GM04503 (cell line): ENCODE measurements around the gene PIAS4.
"Not testable (repeated sequence)": the region's sequence is repeated elsewhere in the genome, so short reads cannot be mapped to it uniquely, and the experiment has no call there.

Experiments used
- DNase-seq: peaks from one replicate; pipeline ENCODE4 v3.0.0-alpha.2; 2012; ENCODE audit warnings: low read depth

Gene PIAS4

GRCh38 chr19:3998667-3999412 is 8.7 kb upstream of the PIAS4 start:
- DNase-seq, result not testable (repeated sequence)

- DNase-seq, result not testable (repeated sequence)
These were observed 6.7 kb upstream of the PIAS4 start for GRCh38 chr19:4000798-4001197.

GRCh38 chr19:4005436-4005835 is 2.1 kb upstream of the PIAS4 start:
- DNase-seq, result not testable (repeated sequence)

GRCh38 chr19:4007836-4008539 is 452 bp downstream of the PIAS4 start:
- DNase-seq, result no peak

- DNase-seq, result no peak
These were observed 2.7 kb downstream of the PIAS4 start for GRCh38 chr19:4009990-4010807.

GRCh38 chr19:4010808-4011110 is 3.2 kb downstream of the PIAS4 start:
- no peak for DNase-seq

GRCh38 chr19:4011430-4011829 is 3.9 kb downstream of the PIAS4 start:
- not testable (repeated sequence) for DNase-seq

GRCh38 chr19:4012092-4012974 is 4.8 kb downstream of the PIAS4 start:
- no peak for DNase-seq

GRCh38 chr19:4012975-4013634 is 5.6 kb downstream of the PIAS4 start:
- DNase-seq, result no peak

GRCh38 chr19:4013886-4014540 is 6.5 kb downstream of the PIAS4 start:
- no peak for DNase-seq

GRCh38 chr19:4014541-4015491 is 7.3 kb downstream of the PIAS4 start:
- no peak for DNase-seq

GRCh38 chr19:4015705-4016402 is 8.3 kb downstream of the PIAS4 start:
- no peak for DNase-seq

- no peak for DNase-seq
These were observed 8.9 kb downstream of the PIAS4 start for GRCh38 chr19:4016486-4016885.

GRCh38 chr19:4016903-4017638 is 9.5 kb downstream of the PIAS4 start:
- DNase-seq, result no peak

GRCh38 chr19:4018140-4018613 is 10.6 kb downstream of the PIAS4 start:
- no peak for DNase-seq

- no peak for DNase-seq
These were observed 11.4 kb downstream of the PIAS4 start for GRCh38 chr19:4018775-4019504.

- DNase-seq, result no peak
These were observed 12.0 kb downstream of the PIAS4 start for GRCh38 chr19:4019578-4019977.
